Measurements from ENCODE around the gene PCDH9.
"Not testable (repeated sequence)": the region's sequence is repeated elsewhere in the genome, so short reads cannot be mapped to it uniquely, and the experiment has no call there.

PCDH9 gene

DNA sequence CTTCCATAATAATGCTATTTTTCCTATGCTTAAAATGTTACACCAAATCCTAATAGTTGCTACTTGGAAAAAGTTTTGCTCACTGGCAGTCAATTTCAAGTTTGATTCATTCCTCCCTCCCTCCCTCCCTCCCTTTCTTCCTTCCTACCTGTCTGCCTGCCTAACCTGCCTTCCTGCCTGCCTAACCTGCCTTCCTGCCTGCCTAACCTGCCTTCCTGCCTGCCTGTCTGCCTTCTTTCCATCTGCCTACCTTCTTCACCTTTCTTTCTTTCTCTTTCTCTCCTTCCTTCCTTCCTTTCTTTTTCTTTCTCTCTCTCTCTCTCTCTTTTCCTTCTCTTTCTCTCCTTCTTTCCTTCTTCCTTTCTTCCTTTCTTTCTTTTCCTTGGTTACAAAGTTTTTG, 418.7 kb downstream of the PCDH9 start:
- no peak for DNase-seq

DNA sequence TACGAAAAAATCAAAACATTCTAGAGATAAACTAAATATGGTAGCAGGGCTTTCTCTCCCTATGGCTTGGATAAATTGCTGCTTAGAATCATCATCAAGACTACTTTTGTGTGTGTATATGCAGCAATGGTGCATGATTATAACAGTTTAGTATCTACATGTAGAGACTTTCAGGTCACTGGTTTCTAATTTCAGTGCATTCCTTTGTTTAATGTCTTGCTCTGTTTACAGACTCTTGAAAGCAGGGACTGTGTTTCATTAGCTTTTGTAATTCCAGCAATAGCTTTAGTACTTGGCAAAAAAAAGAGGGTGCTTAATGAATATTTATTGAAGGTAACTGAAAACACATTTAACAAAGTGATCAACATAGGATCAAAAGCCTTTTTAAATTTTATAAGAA, 420.7 kb downstream of the PCDH9 start:
- DNase-seq = no peak

DNA sequence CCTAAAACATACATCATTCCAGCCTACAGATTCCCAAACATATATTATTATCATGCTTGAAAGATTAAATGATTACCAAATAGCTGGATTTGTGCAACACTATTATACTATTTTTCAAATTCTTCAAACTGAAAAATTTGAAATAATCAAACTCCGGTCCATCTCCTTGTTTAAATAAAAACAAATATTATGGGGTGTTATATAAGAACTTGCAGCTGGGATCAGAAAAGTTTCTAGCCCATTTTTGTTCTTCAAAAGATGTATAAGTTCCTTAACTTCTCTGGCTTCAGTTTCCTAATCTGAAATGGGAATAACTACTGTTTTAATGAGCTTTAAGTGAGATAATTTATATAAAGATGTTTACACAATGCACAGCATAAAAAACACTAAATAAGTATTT, 422.9 kb downstream of the PCDH9 start:
- DNase-seq = no peak

DNA sequence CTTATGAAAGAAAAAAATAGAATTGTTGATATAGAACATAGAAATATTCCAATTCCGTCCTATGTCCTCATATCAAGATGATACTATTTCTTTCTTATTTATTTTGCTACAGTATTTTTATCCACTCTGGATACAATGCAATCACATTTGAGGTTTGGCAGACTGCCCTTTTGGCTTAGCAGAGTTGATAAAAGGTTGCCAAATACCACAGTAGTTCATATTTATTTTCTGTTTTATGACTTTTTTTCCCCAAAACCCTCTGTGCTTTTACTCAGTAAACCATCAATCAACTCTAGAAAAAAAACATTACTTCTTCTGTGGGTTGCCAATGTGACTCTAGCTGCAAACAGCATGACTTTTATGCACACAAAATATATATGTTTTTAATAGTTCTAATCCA, 424.5 kb downstream of the PCDH9 start:
- DNase-seq = no peak

DNA sequence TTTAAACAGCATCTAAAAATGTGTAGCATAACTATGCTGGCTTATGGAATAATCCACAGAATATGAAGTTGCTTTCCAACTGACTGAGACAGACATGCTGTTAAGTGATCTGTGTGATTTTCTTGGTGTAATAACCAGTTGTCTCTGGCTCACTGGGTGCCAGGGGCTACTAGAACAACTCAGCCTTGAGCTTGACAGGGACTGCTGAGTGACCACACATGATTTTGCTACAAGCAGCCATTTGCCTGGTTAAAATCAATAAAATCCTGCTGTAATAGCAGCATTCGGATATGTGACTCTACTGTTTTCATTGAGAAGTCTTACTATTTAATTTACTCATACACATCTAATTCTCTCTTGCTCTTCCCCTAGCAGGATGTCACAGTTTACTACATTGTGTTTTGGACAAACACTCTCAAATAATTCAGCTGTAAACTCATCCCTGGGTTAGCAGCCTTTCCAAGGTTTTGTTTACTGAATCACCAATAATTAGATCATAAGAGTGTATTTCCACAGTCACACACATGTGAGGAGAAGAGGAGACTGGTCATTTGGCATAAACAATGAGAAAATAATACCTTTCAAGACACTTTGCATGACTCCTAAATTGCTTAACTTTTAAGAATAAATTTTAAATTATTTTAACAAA, 426.2 kb downstream of the PCDH9 start:
- DNase-seq = no peak

DNA sequence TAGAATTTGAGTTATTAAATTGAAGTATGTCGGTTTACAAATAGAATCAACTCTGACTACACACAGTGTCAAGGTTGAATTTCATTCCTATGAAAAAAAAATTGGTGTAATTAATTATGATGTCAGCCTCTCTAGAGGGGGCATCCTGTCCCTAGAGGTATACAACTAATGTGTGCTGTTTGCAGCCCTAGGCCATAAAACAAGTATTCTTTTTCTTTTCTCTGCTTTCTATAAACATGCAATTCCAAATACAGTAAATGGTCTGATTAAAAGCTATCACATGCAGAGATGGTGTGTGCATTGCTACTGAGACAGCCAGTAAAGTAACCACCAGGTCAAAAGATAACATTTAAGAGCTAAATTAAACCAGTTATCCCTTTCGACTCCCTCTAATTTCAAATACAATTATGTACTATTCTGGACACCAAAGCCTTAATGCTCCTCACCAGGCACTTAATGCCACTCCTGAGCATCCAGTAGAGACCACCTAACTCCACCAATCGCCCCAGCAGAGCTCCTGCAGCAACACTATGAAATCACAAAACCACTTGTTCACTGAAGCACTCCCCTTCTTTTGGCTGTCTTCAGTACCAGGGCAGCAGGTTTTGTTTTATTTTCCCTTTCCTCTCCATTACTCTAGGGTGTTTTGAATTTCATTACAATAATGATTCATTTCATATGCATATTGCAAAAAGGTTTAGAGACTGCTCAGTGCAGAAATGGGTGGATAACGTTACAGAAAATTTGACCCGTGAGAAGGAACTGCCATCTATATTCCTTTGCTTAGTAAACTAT, 426.9 kb downstream of the PCDH9 start:
- no peak for DNase-seq

DNA sequence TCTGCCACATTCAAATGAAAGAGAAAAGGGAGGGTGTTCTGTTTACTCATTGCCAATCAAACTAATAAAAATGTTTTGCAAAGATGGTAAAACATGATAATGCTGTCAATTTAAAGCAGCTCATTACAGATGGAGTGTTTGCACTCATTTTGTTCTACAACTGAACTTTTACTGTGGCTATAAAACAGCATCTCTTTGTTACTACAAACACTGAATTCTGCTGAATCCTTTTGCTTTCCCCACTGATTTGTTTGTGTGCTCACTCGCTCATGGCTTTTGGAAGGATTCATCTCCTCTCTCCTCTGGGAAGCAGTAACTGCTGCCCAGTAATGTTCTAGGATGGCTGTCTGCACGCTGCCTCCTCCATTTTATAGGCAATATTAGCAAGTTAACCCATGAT, 434.5 kb downstream of the PCDH9 start:
- no peak for DNase-seq

DNA sequence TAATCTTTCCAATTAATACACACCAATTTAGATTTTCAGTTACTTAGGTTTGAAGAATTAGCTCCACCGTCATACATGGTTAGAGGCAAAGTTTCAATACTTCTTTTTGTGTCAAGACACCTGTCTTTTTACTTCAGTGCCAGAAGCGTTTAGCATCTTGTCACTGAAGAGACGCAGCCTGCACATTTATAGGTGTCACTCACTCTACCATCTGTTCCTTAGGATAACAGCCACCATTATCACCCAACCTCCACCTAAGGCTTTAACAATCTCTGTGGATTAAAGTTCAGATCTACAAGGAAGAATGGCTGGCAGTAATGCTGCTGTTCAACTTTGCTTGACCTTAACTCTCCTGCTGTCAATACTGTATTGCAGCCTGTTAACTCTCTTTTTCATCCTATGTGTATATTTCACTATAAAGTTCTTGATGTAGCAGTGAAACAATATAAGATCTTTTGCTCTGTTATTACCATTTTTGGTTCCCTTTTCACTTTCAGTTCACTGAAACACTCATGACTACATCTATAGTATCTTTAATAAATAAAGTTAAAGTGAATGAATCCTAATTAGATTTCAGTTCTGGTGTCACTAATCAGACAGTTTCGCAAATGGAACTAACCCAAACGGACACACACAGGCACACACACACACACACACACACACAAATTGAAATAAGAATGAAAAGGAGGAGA, 435.6 kb downstream of the PCDH9 start:
- no peak for DNase-seq

DNA sequence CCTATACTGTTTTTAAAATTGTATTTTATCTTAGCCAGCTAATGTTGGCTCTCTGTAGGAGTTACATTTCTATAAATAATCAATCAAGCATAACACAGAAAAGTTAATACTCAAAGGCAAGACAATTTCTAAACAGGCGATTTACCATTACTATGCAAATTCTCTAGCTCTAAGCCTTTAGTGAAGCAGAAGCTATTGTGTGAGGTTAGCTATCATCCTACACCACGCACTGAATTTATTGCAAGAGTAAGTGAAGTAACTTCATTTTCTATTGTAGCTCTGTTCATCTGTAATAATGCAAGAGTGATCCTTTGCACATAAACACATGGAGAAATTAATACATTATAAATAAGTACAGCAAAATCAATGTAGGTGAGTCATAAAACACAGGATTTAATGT, 439.3 kb downstream of the PCDH9 start:
- DNase-seq = no peak

DNA sequence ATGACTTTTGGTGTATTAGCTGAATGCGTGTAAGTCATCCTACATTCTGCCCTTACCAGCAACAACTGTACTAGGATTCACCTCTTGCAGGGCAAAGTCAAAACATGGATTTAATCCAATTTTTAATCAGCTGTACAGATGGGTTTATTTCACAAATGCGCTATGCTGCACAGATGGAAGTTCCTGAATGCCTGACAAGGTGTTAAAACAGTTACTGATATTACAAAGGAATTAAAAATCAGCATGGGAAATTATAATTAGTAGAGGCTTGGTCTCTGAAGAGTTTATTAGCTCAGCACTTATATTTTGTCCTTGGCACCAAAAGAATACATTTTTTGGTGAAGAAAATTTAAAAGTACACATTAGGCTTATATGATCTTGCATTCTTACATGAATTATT, 448.9 kb downstream of the PCDH9 start:
- DNase-seq = no peak

DNA sequence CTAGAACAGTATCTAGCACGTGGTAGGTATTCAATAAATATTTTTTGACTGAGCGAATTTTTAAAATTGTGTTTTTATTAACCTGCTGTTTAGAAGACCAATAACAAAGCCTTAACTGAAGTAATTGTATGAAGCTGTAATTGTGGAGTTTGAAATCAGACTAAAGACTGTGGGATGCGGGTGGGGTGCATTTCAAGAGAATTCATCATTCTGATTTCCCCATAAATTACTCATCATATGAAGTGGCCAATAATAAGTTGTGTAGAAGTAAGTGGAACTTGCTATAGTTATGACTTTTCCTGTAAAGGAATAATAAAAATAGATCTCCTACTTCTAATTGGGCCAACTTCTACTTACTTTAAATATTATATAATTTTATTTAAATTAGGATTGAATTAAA, 449.3 kb downstream of the PCDH9 start:
- DNase-seq = no peak

DNA sequence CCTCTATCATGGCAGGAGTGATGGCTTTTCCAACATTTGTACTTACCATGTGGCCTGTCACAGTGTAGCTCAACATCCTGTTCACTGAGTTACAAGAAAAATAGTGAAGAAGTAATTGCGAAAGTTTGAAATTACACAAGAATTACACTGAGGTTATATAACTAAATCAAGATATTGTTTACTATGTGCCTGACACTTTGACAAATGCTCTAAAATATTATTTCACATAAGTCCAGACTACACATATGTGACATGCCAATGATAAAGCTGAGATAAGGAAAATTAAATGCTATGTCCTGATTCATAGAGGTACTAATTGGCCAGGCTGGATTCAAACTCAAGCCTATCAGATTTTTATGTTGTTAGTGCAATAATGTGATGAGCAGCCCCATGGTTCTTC, 451.7 kb downstream of the PCDH9 start:
- DNase-seq = no peak

DNA sequence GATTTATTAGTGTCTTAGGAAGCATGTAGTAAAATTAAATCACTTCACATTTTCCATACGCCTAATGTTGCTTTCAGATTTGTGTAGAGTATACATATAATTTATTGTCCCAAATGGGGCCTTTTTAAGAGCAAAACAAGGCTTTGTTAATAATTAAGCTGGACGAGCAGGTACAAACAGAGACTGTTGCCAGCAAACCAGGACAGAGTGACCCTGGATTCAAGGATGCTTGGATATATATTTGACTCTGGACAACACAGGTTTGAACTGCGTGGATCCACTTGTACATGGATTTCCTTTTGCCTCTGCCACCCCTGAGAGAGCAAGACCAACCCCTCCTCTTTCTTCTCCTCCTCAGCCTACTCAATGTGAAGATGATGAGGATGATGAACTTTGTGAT, 454.9 kb downstream of the PCDH9 start:
- DNase-seq = no peak

DNA sequence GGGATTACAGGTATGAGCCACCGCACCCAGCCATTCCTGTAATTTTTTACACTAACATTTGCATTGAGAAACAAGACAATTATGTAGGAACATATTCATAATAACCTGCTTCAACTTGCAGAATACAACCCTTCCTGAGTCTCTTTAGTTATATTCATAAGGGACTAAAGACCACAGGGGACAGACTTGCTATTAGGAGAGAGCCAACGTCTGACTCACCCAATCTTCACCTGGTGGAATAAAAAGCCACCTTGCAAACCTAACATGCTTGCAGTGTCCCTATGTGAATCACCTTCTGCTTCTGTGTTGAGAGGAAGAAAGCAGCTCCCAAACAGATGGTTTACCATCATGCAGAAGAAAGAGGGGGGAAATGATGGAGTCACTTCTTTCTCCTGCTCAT, 456.1 kb downstream of the PCDH9 start:
- no peak for DNase-seq

DNA sequence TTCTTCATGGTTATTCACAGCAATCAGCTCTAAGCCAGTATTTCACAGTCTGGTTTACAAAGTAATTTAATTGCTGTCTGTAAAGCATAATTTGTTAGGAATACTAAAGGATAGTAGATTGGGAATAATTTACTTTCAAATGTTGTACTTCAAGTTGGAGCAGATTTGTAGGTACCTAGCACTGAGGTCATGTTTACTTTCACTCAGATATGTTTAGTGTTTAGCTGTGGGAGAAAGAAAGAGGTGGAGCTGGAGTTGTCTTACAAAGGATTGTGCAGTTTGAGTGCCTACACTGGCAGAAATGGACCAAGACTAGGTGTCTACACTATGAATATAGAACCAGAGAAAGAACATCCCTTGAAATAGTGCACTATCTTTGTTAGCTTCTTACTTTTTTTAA, 464.6 kb downstream of the PCDH9 start:
- DNase-seq = no peak

DNA sequence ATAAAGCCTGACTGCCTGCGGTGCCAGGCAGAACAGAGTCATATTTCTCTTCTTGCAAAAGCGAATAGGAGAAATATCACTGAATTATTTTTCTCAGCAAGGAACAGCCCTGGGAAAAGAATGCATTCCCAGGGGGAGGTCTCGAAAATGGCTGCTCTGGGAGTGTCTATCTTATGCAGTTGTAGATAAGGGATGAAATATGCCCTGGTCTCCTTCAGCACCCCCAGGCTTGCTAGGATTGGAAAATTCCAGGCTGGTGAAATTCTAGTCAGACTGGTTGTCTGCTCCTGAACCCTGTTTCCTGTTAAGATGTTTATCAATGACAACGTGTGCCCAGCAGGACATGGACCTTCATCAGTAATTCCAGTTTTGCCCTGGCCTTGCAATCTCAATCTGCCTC, 469.5 kb downstream of the PCDH9 start:
- not testable (repeated sequence) for DNase-seq

DNA sequence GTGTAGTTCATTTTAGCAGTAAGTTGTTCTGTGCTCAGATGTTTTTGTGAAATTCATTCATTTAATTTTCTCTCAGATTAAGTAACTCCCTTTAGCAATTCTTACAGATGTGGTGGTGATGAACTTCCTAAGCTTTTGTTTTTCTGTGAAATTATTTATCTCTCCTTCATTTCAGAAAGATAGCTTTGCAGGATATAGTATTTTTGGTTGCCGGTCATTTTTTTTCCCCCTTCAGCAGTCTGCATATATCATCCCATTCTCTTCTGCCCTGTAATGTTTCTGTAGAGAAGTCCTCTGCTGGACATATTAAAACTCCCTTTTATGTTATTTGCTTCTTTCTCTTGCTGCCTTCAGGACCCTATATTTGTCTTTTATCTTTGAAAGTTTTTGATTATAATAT, 470.2 kb downstream of the PCDH9 start:
- no peak for DNase-seq

DNA sequence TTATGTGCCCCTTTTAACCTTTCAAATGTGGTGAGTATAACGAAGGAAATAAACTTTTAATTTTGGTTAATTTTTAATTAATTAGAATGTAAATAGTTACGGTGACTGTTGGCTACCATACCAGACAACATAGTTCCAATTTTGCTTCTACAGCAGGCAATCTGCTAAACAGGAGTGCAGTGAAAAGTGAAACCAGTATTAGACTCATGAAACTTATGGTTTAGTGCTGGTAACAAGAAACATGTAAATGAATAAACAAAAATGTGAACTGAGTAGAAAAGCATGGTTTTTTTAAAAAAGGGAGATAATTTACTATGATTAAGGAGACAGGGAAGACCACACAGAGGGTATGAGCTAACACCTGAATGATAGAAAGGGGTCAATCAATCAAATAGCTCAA, 478.4 kb downstream of the PCDH9 start:
- no peak for DNase-seq

DNA sequence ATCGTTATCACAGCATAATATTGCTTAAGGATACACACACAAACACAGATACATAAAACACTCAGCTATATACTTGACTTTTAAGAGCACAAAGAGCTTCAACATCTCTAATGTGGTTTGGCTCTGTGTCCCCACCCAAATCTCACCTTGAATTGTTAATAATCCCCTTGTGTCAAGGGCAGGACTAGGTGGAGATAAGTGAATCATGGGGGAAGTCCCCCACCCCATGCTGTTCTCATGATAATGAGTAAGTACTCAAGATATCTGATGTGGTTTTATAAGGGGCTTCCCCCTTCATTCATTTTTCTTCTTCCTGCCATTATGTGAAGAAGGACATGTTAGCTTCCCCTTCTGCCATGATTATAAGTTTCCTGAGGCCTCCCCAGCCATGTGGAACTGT, 481.4 kb downstream of the PCDH9 start:
- DNase-seq = no peak

DNA sequence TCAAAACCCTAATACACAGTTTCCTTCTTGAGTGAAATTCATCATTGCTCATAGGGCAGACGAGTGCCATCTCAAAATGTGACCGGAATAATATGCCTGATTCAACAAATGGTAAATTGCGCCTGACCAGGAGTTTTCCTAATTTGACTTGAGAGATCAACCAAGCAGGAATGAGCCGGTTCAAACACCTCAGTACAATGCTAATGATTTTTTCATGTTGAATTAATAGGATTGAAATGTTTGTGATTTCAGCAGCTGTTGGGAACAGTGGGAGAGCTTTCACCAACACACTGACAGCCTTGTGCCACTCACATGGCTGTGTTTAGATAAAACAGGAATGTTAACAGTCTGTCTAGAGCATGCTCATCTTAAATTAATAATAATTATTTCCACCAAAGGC, 484.8 kb downstream of the PCDH9 start:
- no peak for DNase-seq

DNA sequence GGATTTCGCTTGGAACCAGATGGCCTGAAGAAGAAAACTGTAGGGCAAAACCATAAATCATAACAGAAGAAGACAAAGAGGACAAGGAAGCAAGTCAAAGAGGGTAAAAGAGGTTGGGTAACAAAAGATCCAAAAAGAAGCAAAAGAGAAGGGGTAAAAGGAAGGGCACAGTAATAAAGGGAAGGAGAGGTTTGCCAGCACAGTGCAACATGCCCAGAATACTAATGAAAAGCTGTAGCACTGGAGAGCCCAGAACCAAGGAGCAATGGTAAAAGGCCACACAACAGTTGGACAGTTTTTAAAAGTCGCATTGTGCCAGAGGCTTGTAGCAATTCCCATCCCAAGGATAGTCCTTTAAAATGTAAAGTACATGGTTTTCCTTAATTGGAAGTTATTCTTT, 506.6 kb downstream of the PCDH9 start:
- no peak for DNase-seq

DNA sequence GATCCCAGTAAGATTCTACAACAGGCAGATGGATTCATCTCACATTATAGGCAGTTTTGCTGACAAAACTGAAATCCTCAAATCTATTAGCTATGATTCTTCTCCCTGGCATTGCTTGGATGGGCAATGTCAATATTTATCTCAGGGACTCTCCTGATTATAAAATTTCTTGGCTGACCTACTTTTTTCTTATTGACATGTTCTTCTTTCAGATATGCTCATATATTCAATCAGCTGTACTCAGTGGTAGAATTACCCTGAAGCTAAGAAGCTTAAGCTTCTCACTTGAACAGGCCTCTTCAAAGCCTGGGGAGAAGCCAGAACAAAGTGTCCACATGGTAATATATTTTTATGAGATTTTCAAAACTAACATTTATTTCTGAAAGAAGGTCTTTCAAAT, 513.6 kb downstream of the PCDH9 start:
- DNase-seq = no peak

DNA sequence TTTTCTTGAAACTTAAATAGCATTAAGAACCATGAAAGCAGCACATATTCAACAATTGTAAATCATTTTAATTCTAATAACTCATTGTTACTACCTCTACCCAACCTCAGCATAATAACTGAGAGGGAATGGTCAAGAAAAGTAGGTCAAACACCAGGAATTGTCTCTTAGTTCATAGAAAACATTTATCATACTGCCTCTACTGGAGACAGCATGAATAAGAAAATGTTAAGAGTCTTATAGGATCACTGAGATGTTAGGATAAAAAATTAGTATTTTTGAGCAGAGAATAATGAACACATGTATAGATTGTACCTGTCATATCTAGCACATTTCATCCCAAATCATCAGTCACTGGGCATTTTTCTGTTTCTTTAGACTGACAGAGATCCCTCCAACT, 515.3 kb downstream of the PCDH9 start:
- DNase-seq = no peak

DNA sequence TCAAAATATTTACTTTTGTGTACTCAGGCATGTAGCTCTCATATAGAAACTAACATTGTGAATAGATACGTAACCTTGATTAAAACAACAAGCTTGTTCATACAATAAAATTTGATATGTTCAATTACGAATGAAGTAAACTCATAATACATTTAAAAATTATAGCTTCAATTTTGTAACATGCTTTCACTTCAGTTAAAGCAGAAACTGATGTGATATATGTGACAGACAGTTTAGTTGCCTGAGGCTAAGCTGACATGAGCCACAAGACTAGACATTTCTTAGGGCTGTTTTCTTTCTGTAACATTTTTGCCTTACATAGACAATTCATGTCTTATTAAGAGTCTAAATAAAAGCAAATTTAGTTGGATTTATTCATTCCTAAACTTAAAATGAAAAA, 526.0 kb downstream of the PCDH9 start:
- no peak for DNase-seq
